ENCODE data around the gene LUZP2.

Gene LUZP2

GRCh38 chr11:24598641-24599040 lies 101.8 kb downstream of the LUZP2 start:
- Histone ChIP-seq H3K4me3 (replicated peaks; ENCODE audit: low read depth, low read length) (no peak overlapping the region), H3K36me3 (ENCODE audit: control insufficient read depth, insufficient read depth, low read length) (no peaks in the 10 kb centered on the region), H3K27me3 (replicated peaks; ENCODE audit: control insufficient read depth, insufficient read depth, low read length) (no peaks in the 10 kb centered on the region)
- no peak for DNase-seq (ENCODE audit: extremely low read depth, insufficient read length)
- TF ChIP-seq CTCF (IDR thresholded peaks at IDR 0.05; ENCODE audit: insufficient read depth, low read length, poor library complexity, severe bottlenecking): no peak

- no peak for DNase-seq (ENCODE audit: extremely low read depth, insufficient read length)
- Histone ChIP-seq H3K36me3 (ENCODE audit: control insufficient read depth, insufficient read depth, low read length) (no peaks in the 10 kb centered on the region), H3K27me3 (replicated peaks; ENCODE audit: control insufficient read depth, insufficient read depth, low read length) (no peaks in the 10 kb centered on the region), H3K4me3 (replicated peaks; ENCODE audit: low read depth, low read length) (no peak overlapping the region)
- no peak for TF ChIP-seq CTCF (IDR thresholded peaks at IDR 0.05; ENCODE audit: insufficient read depth, low read length, poor library complexity, severe bottlenecking)
Observed at GRCh38 chr11:24609192-24610119, 112.6 kb downstream of the LUZP2 start.

GRCh38 chr11:24615451-24616160 lies 118.8 kb downstream of the LUZP2 start:
- H3K27me3 ChIP-seq (replicated peaks; ENCODE audit: control insufficient read depth, insufficient read depth, low read length): no peaks in the 10 kb centered on the region
- H3K36me3 ChIP-seq (ENCODE audit: control insufficient read depth, insufficient read depth, low read length): no peaks in the 10 kb centered on the region
- H3K4me3 ChIP-seq (replicated peaks; ENCODE audit: low read depth, low read length): no peak overlapping the region
- DNase-seq (ENCODE audit: extremely low read depth, insufficient read length): no peak
- TF ChIP-seq CTCF (IDR thresholded peaks at IDR 0.05; ENCODE audit: insufficient read depth, low read length, poor library complexity, severe bottlenecking): no peak

GRCh38 chr11:24617856-24618255 lies 121.0 kb downstream of the LUZP2 start:
- TF ChIP-seq CTCF (IDR thresholded peaks at IDR 0.05; ENCODE audit: insufficient read depth, low read length, poor library complexity, severe bottlenecking): no peak
- no peaks in the 10 kb centered on the region for H3K36me3 ChIP-seq (ENCODE audit: control insufficient read depth, insufficient read depth, low read length)
- H3K4me3 ChIP-seq (replicated peaks; ENCODE audit: low read depth, low read length): no peak overlapping the region
- H3K27me3 ChIP-seq (replicated peaks; ENCODE audit: control insufficient read depth, insufficient read depth, low read length): no peaks in the 10 kb centered on the region
- DNase-seq (ENCODE audit: extremely low read depth, insufficient read length): no peak

- Histone ChIP-seq H3K36me3 (ENCODE audit: control insufficient read depth, insufficient read depth, low read length) (no peaks in the 10 kb centered on the region), H3K4me3 (replicated peaks; ENCODE audit: low read depth, low read length) (no peak overlapping the region), H3K27me3 (replicated peaks; ENCODE audit: control insufficient read depth, insufficient read depth, low read length) (no peaks in the 10 kb centered on the region)
- TF ChIP-seq CTCF (IDR thresholded peaks at IDR 0.05; ENCODE audit: insufficient read depth, low read length, poor library complexity, severe bottlenecking): no peak
- DNase-seq (ENCODE audit: extremely low read depth, insufficient read length): no peak
Observed at GRCh38 chr11:24619900-24620299, 123.0 kb downstream of the LUZP2 start.
